Measurements from ENCODE around the gene SLC25A40. TPM values are rescaled to one million over a fixed set of nuclear protein-coding genes. Genes with fewer than 3 reads are reported as not detected.

The SLC25A40 gene
- total RNA-seq, 1 experiment from 2014 or later, result 43.7 TPM

- POLR2A ChIA-PET, result no interaction called here
- Histone ChIP-seq H3K27me3 (ENCODE audit: control insufficient read depth, insufficient read depth, low read length) (no peaks in the 10 kb centered on the region), H3K36me3 (ENCODE audit: control insufficient read depth, insufficient read depth, low read length) (peaks cover 13% of the 10 kb centered on the region), H3K9me3 (ENCODE audit: control insufficient read depth, insufficient read depth, low read depth, low read length) (no peaks in the 10 kb centered on the region), H3K27ac (ENCODE audit: low read length) (no peak overlapping the region), H3K4me1 (ENCODE audit: control insufficient read depth, insufficient read depth, low read length) (no peaks in the 10 kb centered on the region), H3K4me3 (ENCODE audit: low read depth in 2 of 2, low read length in 2 of 2) (no peak overlapping the region)
- DNase-seq (ENCODE audit: low read depth, low spot score), result no peak
- CTCF ChIA-PET, result no interaction called here
- no peak for TF ChIP-seq SIN3A (IDR thresholded peaks at IDR 0.05; ENCODE audit: borderline replicate concordance, insufficient read depth, low read depth, low read length)
- no peak for TF ChIP-seq TCF7L2 (IDR thresholded peaks at IDR 0.05; ENCODE audit: low read depth, low read length)
- no peak for TF ChIP-seq CTCF (IDR thresholded peaks at IDR 0.05)
- TF ChIP-seq REST (IDR thresholded peaks at IDR 0.05; ENCODE audit: insufficient read depth in 1 of 2, low read depth in 2 of 2, low read length in 1 of 2), result no peak
- TF ChIP-seq POLR2AphosphoS5 (IDR thresholded peaks at IDR 0.05; ENCODE audit: low read depth, low read length), result no peak
- no peak for ATAC-seq
- no TSS peak for BruUV-seq (replicated peaks)
- in situ Hi-C loops (cut with HindIII; ENCODE audit: low pct_unique_long_range_greater_than_20kb, low sequenced_read_pairs), result no loop called here
- intact Hi-C loops (cut with micrococcal nuclease; ENCODE audit: unreplicated experiment), result no loop called here
Measured at GRCh38 chr7:87858417-87859100, 17.6 kb downstream of the SLC25A40 start.

GRCh38 chr7:87853237-87853864 lies 22.8 kb downstream of the SLC25A40 start:
- POLR2A ChIA-PET, result no interaction called here
- Histone ChIP-seq H3K4me1 (ENCODE audit: control insufficient read depth, insufficient read depth, low read length) (peaks cover 4% of the 10 kb centered on the region; the same call in 1 of the 2 replicates), H3K27me3 (ENCODE audit: control insufficient read depth, insufficient read depth, low read length) (no peaks in the 10 kb centered on the region), H3K36me3 (ENCODE audit: control insufficient read depth, insufficient read depth, low read length) (peaks cover 15% of the 10 kb centered on the region), H3K27ac (ENCODE audit: low read length) (no peak overlapping the region), H3K4me3 (ENCODE audit: low read depth in 2 of 2, low read length in 2 of 2) (no peak overlapping the region), H3K9me3 (ENCODE audit: control insufficient read depth, insufficient read depth, low read depth, low read length) (no peaks in the 10 kb centered on the region)
- intact Hi-C loops (cut with micrococcal nuclease; ENCODE audit: unreplicated experiment) (no loop called here), in situ Hi-C loops (cut with HindIII; ENCODE audit: low pct_unique_long_range_greater_than_20kb, low sequenced_read_pairs) (no loop called here)
- TF ChIP-seq SIN3A (IDR thresholded peaks at IDR 0.05; ENCODE audit: borderline replicate concordance, insufficient read depth, low read depth, low read length), result no peak
- no peak for TF ChIP-seq REST (IDR thresholded peaks at IDR 0.05; ENCODE audit: insufficient read depth in 1 of 2, low read depth in 2 of 2, low read length in 1 of 2)
- TF ChIP-seq POLR2AphosphoS5 (IDR thresholded peaks at IDR 0.05; ENCODE audit: low read depth, low read length), result no peak
- TF ChIP-seq TCF7L2 (IDR thresholded peaks at IDR 0.05; ENCODE audit: low read depth, low read length), result no peak
- no peak for TF ChIP-seq CTCF (IDR thresholded peaks at IDR 0.05)
- DNase-seq (ENCODE audit: low read depth, low spot score), result no peak
- ATAC-seq, result no peak
- CTCF ChIA-PET, result no interaction called here
- no TSS peak for BruUV-seq (replicated peaks)
